ENCODE data around the gene CCNE1.

GRCh38 chr19:29873024-29873800, 61.4 kb downstream of the CCNE1 start:
- TF ChIP-seq CTCF (IDR thresholded peaks at IDR 0.05) (peak; percentile 98), POLR2AphosphoS5 (IDR thresholded peaks at IDR 0.05; ENCODE audit: low read depth, low read length) (no peak)
